GM13977 (cell line): ENCODE results near the gene KRTAP10-9.
"Not testable (repeated sequence)": the region's sequence is repeated elsewhere in the genome, so short reads cannot be mapped to it uniquely, and the experiment has no call there.

Source experiments
- DNase-seq: peaks from one replicate; pipeline ENCODE4 v3.0.0; 2012; ENCODE audit warnings: low spot score
- CTCF ChIP-seq: IDR thresholded peaks from 2 replicates; pipeline ENCODE4 v1.5.1; 2012; ENCODE audit warnings: mild to moderate bottlenecking, control low read depth; ENCODE audit not compliant: insufficient read depth; ENCODE audit errors: extremely low read depth, missing control alignments
- in situ Hi-C: fragments of 300-500 bp; cut with MboI; formaldehyde crosslinking; loops from one replicate; pipeline ENCODE4 v1.12.0; 2022; ENCODE audit warnings: low sequenced_read_pairs, low pct_unique_long_range_greater_than_20kb, mixed read lengths, inconsistent platforms; ENCODE audit not compliant: unreplicated experiment

The KRTAP10-9 gene

GRCh38 chr21:44656868-44657267, 30.0 kb downstream of the KRTAP10-9 start:
- no peak for DNase-seq
- TF ChIP-seq CTCF = no peak
- in situ Hi-C loops = no loop called here

- in situ Hi-C loops = no loop called here
- no peak for DNase-seq
- no peak for TF ChIP-seq CTCF
These were observed 31.0 kb downstream of the KRTAP10-9 start, which contains the start of gene KRTAP12-3 for GRCh38 chr21:44657635-44658540. Gene KRTAP12-3, plus strand, starts transcription at chr21:44657932. Its CDS starts 48 bp downstream, at chr21:44657980.

- in situ Hi-C loops = no loop called here
- no peak for TF ChIP-seq CTCF
- DNase-seq = no peak
These were observed 31.6 kb downstream of the KRTAP10-9 start for GRCh38 chr21:44658541-44658910.

- in situ Hi-C loops = no loop called here
- no peak for DNase-seq
- TF ChIP-seq CTCF = no peak
These were observed 32.2 kb downstream of the KRTAP10-9 start for GRCh38 chr21:44658913-44659595.

- DNase-seq, in situ Hi-C loops: not testable (repeated sequence)
These were observed 34.7 kb downstream of the KRTAP10-9 start for GRCh38 chr21:44661567-44661966.

- no peak for DNase-seq
- in situ Hi-C loops = no loop called here
- no peak for TF ChIP-seq CTCF
These were observed 37.8 kb downstream of the KRTAP10-9 start for GRCh38 chr21:44664691-44665090.
